ENCODE data around the gene RASSF5.

RASSF5 gene

GRCh38 chr1:206572835-206573234, 65.5 kb downstream of the RASSF5 start:
- no peak for DNase-seq (ENCODE audit: low read depth)
- TF ChIP-seq, protein P1, sequence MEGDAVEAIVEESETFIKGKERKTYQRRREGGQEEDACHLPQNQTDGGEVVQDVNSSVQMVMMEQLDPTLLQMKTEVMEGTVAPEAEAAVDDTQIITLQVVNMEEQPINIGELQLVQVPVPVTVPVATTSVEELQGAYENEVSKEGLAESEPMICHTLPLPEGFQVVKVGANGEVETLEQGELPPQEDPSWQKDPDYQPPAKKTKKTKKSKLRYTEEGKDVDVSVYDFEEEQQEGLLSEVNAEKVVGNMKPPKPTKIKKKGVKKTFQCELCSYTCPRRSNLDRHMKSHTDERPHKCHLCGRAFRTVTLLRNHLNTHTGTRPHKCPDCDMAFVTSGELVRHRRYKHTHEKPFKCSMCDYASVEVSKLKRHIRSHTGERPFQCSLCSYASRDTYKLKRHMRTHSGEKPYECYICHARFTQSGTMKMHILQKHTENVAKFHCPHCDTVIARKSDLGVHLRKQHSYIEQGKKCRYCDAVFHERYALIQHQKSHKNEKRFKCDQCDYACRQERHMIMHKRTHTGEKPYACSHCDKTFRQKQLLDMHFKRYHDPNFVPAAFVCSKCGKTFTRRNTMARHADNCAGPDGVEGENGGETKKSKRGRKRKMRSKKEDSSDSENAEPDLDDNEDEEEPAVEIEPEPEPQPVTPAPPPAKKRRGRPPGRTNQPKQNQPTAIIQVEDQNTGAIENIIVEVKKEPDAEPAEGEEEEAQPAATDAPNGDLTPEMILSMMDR (conservative IDR thresholded peaks at IDR 0.05; ENCODE audit: low read depth, low read length) = no peak
- no peak overlapping the region for H3K4me3 ChIP-seq (ENCODE audit: low read depth, low read length)

- H3K4me3 ChIP-seq (ENCODE audit: low read depth, low read length) = no peak overlapping the region
- DNase-seq (ENCODE audit: low read depth) = no peak
- TF ChIP-seq, protein P1 (conservative IDR thresholded peaks at IDR 0.05; ENCODE audit: low read depth, low read length) = no peak
These were observed 66.0 kb downstream of the RASSF5 start for GRCh38 chr1:206573319-206573718.

DNA sequence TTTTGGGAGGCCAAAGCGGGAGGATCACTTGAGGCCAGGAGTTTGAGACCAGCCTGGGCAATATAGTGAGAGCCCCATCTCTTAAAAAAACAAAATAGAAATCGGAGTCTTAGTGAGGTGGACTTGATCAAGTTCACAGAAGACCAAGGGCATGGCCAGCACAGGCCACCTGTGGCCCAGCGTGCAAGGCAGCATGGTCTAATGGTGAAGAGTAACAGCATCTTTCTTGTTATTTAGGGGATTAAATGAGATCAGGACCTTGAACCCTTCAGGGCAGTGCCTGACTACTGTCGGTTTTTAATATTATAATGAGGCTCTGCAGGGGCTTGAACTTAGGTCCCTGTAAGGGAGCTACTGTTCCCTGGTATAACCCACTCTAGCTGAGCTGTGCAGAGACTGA, 66.4 kb downstream of the RASSF5 start:
- no peak overlapping the region for H3K4me3 ChIP-seq (ENCODE audit: low read depth, low read length)
- DNase-seq (ENCODE audit: low read depth) = no peak
- TF ChIP-seq, protein P1 (conservative IDR thresholded peaks at IDR 0.05; ENCODE audit: low read depth, low read length) = no peak

GRCh38 chr1:206575165-206575893, 68.0 kb downstream of the RASSF5 start:
- H3K4me3 ChIP-seq (ENCODE audit: low read depth, low read length) = no peak overlapping the region
- TF ChIP-seq, protein P1 (conservative IDR thresholded peaks at IDR 0.05; ENCODE audit: low read depth, low read length) = peak; percentile 5
- peak; percentile 94 for DNase-seq (ENCODE audit: low read depth)

DNA sequence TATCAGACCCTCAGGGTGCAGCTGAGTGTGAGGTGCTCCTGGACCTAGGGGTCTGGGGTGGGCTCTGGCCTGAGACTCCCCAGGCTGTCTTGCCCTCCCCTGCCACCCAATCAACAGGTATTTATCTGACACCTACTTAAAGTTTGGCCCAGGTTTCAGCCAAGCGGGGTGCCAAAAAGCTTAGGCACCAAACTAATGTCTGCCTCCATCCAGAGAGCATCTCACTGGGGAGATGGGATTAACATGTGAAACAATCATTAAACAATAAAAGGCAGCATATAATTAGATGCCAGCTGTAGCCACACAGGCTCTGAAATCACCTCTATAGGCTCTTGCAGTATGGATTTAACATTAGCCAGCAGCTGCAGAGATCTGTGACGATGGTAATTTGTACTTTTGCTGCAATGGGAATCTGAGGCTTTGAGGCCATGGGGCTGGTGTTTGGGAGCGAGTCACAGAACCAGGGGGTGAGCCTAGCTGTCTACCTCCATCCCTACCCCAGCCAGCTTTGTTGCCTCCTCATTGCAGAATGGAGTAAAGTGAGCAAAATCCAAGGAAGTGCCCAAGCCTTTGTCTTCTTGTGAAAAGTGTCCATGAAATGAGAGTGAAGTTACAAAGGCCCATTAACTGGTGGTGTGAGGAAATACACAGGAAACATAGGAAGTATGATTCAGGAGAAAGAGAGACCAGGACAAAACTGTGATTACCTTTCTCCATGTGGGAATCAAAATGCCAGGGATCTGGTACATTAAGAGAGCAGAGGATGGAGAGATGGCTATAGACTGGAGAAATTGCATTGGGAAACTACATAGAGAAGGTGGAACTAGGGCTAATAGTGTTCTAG, 68.8 kb downstream of the RASSF5 start:
- TF ChIP-seq, protein P1 (conservative IDR thresholded peaks at IDR 0.05; ENCODE audit: low read depth, low read length) = no peak
- no peak overlapping the region for H3K4me3 ChIP-seq (ENCODE audit: low read depth, low read length)
- DNase-seq (ENCODE audit: low read depth) = no peak

DNA sequence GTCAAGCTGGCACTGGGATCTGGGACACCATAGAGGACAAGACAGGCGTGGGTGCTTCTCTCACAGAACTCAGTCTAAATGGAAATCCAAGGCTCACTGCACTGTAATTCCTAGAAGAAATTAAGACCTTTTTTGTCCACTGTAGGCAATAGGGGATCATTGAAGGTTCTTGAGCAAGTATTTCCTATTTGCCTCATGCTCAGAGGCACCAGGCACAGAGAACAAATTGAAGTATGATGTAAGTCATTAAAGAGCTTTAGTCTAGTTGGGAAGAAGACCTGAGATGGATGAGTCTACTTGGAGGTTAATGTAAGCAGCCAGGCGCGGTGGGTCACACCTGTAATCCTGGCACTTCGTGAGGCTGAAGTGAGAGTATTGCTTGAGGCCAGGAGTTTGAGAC, 70.3 kb downstream of the RASSF5 start:
- TF ChIP-seq, protein P1 (conservative IDR thresholded peaks at IDR 0.05; ENCODE audit: low read depth, low read length) = no peak
- no peak for DNase-seq (ENCODE audit: low read depth)
- H3K4me3 ChIP-seq (ENCODE audit: low read depth, low read length) = no peak overlapping the region

Data from choroid plexus epithelial cell (primary cell).